Endothelial cell of umbilical vein (primary cell): ENCODE data around the gene NELFA. TPM values are rescaled to one million over a fixed set of nuclear protein-coding genes. Genes with fewer than 3 reads are reported as not detected.

ENCODE experiments used
- BruUV-seq: library from RNA; stranded (reverse); fragments of 400-500 nt; replicated peaks from 2 replicates; lab custom pipeline; 2021; lab: Mats Ljungman, UMichigan
- CTCF ChIA-PET: fragments of 300-600, 350-600 bp; sonication (Branson Sonifier 250); formaldehyde crosslinking; loops from one replicate; lab custom pipeline; 2021; ENCODE audit warnings: antibody characterized with exemption, inconsistent platforms; lab: Charles Lee
- POLR2A ChIA-PET: fragments of 300-600, 350-600 bp; sonication (Branson Sonifier 250); formaldehyde crosslinking; loops from one replicate; lab custom pipeline; 2021; ENCODE audit warnings: antibody characterized with exemption, inconsistent platforms; lab: Charles Lee
- DNase-seq: peaks from one replicate; pipeline ENCODE4 v3.0.0-alpha.2; 2011; ENCODE audit warnings: low read depth, low spot score
- FAIRE-seq: peaks from 2 replicates; lab custom pipeline; 2011; peaks lifted over from hg19 to GRCh38; lab: Jason Lieb, UNC
- H2AFZ ChIP-seq: 2 replicates; pipeline ENCODE4 v1.6.0; 2012; ENCODE audit warnings: low read depth, low read length, control low read depth, inconsistent platforms
- H3K27ac ChIP-seq: 2 replicates; pipeline ENCODE4 v1.5.1; 2011; ENCODE audit warnings: low read depth, mild to moderate bottlenecking, control low read depth, low read length, moderate library complexity; ENCODE audit not compliant: insufficient read depth
- H3K27me3 ChIP-seq, 2 experiments: 2 replicates each; pipeline versions ENCODE4 v1.6.0 to v1.6.1; 2011; ENCODE audit warnings: low read length in 2 of 2, mixed read lengths in 1 of 2; ENCODE audit not compliant: control insufficient read depth in 2 of 2, insufficient read depth in 2 of 2
- H3K36me3 ChIP-seq, 2 experiments: 2 replicates in 1 of 2; 3 replicates in 1 of 2; pipeline ENCODE4 v1.5.1; 2011; ENCODE audit warnings: low read length in 2 of 2, mild to moderate bottlenecking in 1 of 2, moderate library complexity in 1 of 2; ENCODE audit not compliant: control insufficient read depth in 2 of 2, insufficient read depth in 2 of 2; ENCODE audit errors: extremely low read depth in 1 of 2
- H3K4me1 ChIP-seq: 3 replicates; pipeline ENCODE4 v1.5.1; 2011; ENCODE audit warnings: mild to moderate bottlenecking, low read length; ENCODE audit not compliant: control insufficient read depth, insufficient read depth; ENCODE audit errors: extremely low read depth
- H3K4me2 ChIP-seq: 2 replicates; pipeline ENCODE4 v1.6.1; 2011; ENCODE audit warnings: low read length, control low read depth, mixed read lengths; ENCODE audit not compliant: insufficient read depth
- H3K4me3 ChIP-seq, 3 experiments: fragments of 200-600 bp in 1 of 3; sonication (generic), shearing (Covaris generic) in 1 of 3; replicated peaks in 1 of 3; 2 replicates each; pipeline ENCODE4 v1.5.1; 2011 to 2016; ENCODE audit warnings: control low read depth in 3 of 3, low read length in 3 of 3, mild to moderate bottlenecking in 2 of 3, inconsistent platforms in 1 of 3, low read depth in 1 of 3, moderate library complexity in 1 of 3; ENCODE audit not compliant: insufficient read depth in 1 of 3
- H3K79me2 ChIP-seq: 2 replicates; pipeline ENCODE4 v1.6.0; 2012; ENCODE audit warnings: low read length, inconsistent platforms; ENCODE audit not compliant: control insufficient read depth, insufficient read depth
- H3K9ac ChIP-seq: replicated peaks from 2 replicates; pipeline ENCODE3; 2011; ENCODE audit warnings: low read length, control low read depth; ENCODE audit not compliant: insufficient read depth; ENCODE audit errors: extremely low read depth
- H3K9me1 ChIP-seq: replicated peaks from 3 replicates; pipeline ENCODE4 v1.6.0; 2011; ENCODE audit warnings: mild to moderate bottlenecking, low read length; ENCODE audit not compliant: control insufficient read depth, insufficient read depth; ENCODE audit errors: extremely low read depth
- H3K9me3 ChIP-seq: replicated peaks from 2 replicates; pipeline ENCODE4 v1.5.1; 2012; ENCODE audit warnings: low read length, inconsistent platforms; ENCODE audit not compliant: control insufficient read depth, insufficient read depth
- H4K20me1 ChIP-seq: replicated peaks from 2 replicates; pipeline ENCODE3; 2011; ENCODE audit warnings: mild to moderate bottlenecking, low read length; ENCODE audit not compliant: control insufficient read depth, insufficient read depth; ENCODE audit errors: extremely low read depth
- CTCF ChIP-seq, 2 donors: IDR thresholded peaks; 1 replicate in 1 of 2; 2 replicates in 1 of 2; pipeline ENCODE4 v1.5.1; 2011; ENCODE audit warnings: low read length in 2 of 2, mild to moderate bottlenecking in 2 of 2, moderate library complexity in 2 of 2, control low read depth in 1 of 2, inconsistent platforms in 1 of 2, low read depth in 1 of 2; ENCODE audit not compliant: insufficient read depth in 1 of 2; ENCODE audit errors: extremely low read depth in 1 of 2
- EZH2 ChIP-seq: IDR thresholded peaks from 2 replicates; pipeline ENCODE4 v1.6.1; 2012; ENCODE audit warnings: borderline replicate concordance, low read depth, mild to moderate bottlenecking, moderate library complexity, low read length, inconsistent platforms; ENCODE audit not compliant: severe bottlenecking
- FOS ChIP-seq: IDR thresholded peaks from 2 replicates; pipeline ENCODE4 v1.6.1; 2011; ENCODE audit warnings: mild to moderate bottlenecking, low read length, moderate library complexity, borderline replicate concordance; ENCODE audit not compliant: insufficient read depth
- GATA2 ChIP-seq: IDR thresholded peaks from 2 replicates; pipeline ENCODE4 v1.7.0; 2011; ENCODE audit warnings: low read depth, mild to moderate bottlenecking, moderate library complexity, mixed read lengths, low read length; ENCODE audit not compliant: insufficient read length, insufficient read depth
- JUN ChIP-seq: IDR thresholded peaks from 2 replicates; pipeline ENCODE4 v1.6.1; 2011; ENCODE audit warnings: borderline replicate concordance, low read depth; ENCODE audit not compliant: insufficient read length, insufficient read depth
- MYC ChIP-seq: IDR thresholded peaks from one replicate; pipeline ENCODE4 v1.6.1; 2011; ENCODE audit warnings: mild to moderate bottlenecking, low read depth, low read length
- POLR2A ChIP-seq: IDR thresholded peaks from 2 replicates; pipeline ENCODE4 v1.6.1; 2012; ENCODE audit warnings: low read depth, mild to moderate bottlenecking, control low read depth, low read length
- POLR2AphosphoS5 ChIP-seq: IDR thresholded peaks from 2 replicates; pipeline ENCODE4 v1.6.1; 2012; ENCODE audit warnings: low read depth, mild to moderate bottlenecking, control low read depth, low read length, moderate library complexity; ENCODE audit not compliant: insufficient read depth
- dilution Hi-C: fragments of 300-500 bp; cut with MboI; formaldehyde crosslinking; loops from one replicate; pipeline ENCODE4 v1.15.0; 2019; ENCODE audit warnings: low sequenced_read_pairs; ENCODE audit not compliant: extremely low pct_ligation_motif_present
- intact Hi-C: fragments of 100-400 bp; cut with micrococcal nuclease; formaldehyde crosslinking; loops from one replicate; pipeline ENCODE4 v1.10.0; 2022
- polyA plus RNA-seq, 4 experiments: library from polyadenylated mRNA; depleted of rRNA in 3 of 4; stranded (reverse) in 3 of 4; unstranded in 1 of 4; fragments of >200 nt; gene quantifications; 2 replicates each; pipeline versions ENCODE4 v1.2.1 to v1.2.3, GENCODE V29; 2011 to 2012; ENCODE audit warnings: missing spikeins in 1 of 4
- total RNA-seq: library from RNA; stranded (reverse); gene quantifications from 2 replicates; pipeline ENCODE4 v1.2.3, GENCODE V29; 2021
- TF ChIP-seq, protein P1 (sequence below): IDR thresholded peaks from 2 replicates; pipeline ENCODE4 v1.6.1; 2011; ENCODE audit not compliant: insufficient read depth, insufficient read length

NELFA gene
- total and polyA plus RNA-seq, 2 donors (not counting 3 experiments of a cell fraction or from before 2014, with no cell fraction given) = 22.8 to 30.3 TPM

GRCh38 chr4:1990676-1991075 is 18.1 kb downstream of the NELFA start:
- BruUV-seq = no TSS peak
- ChIA-PET POLR2A (no interaction called here), CTCF (no interaction called here)
- Histone ChIP-seq H3K79me2 (peaks cover 6% of the 10 kb centered on the region), H3K4me3 (no peak overlapping the region), H3K4me1 (no peaks in the 10 kb centered on the region), H3K9me3 (no peaks in the 10 kb centered on the region), H3K9ac (no peak overlapping the region), H3K27me3 (no peaks in the 10 kb centered on the region), H3K4me2 (no peak overlapping the region), H2AFZ (no peak overlapping the region), H3K9me1 (no peaks in the 10 kb centered on the region), H3K36me3 (peaks cover 0 to 34% of the 10 kb centered on the region in 2 experiments), H3K27ac (no peak overlapping the region), H4K20me1 (no peaks in the 10 kb centered on the region)
- DNase-seq (no peak), FAIRE-seq (no peak)
- intact Hi-C loops = no loop called here
- dilution Hi-C loops = no loop called here
- TF ChIP-seq EZH2 = no peak
- no peak for TF ChIP-seq MYC
- no peak for TF ChIP-seq POLR2AphosphoS5
- no peak for TF ChIP-seq FOS
- TF ChIP-seq, protein P1, sequence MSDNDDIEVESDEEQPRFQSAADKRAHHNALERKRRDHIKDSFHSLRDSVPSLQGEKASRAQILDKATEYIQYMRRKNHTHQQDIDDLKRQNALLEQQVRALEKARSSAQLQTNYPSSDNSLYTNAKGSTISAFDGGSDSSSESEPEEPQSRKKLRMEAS = no peak
- no peak for TF ChIP-seq GATA2
- no peak for TF ChIP-seq JUN
- no peak for TF ChIP-seq CTCF (IDR thresholded peaks at IDR 0.05; ENCODE audit: extremely low read depth in 1 of 2, insufficient read depth in 1 of 2, low read depth in 1 of 2, low read length in 2 of 2)
- TF ChIP-seq POLR2A = no peak
